Measurements from ENCODE around the gene HEPHL1. TPM values are rescaled to one million over a fixed set of nuclear protein-coding genes. Genes with fewer than 3 reads are reported as not detected.

Gene HEPHL1
- total RNA-seq, 1 donor from 2014 or later: not detected

- H3K27ac Mint-ChIP-seq: no peak overlapping the region
- no peaks in the 10 kb centered on the region for H3K36me3 Mint-ChIP-seq (ENCODE audit: low read depth)
- DNase-seq: peak; percentile 24
- no peak overlapping the region for H3K4me3 Mint-ChIP-seq
- no peaks in the 10 kb centered on the region for H3K4me1 Mint-ChIP-seq
- H3K27me3 Mint-ChIP-seq: no peaks in the 10 kb centered on the region
- peaks cover 5% of the 10 kb centered on the region for H3K9me3 Mint-ChIP-seq
- intact Hi-C loops (cut with micrococcal nuclease): no loop called here
These were observed 10.5 kb downstream of the HEPHL1 start for GRCh38 chr11:94031625-94032024.

- DNase-seq: no peak
- Mint-ChIP-seq H3K4me1 (no peaks in the 10 kb centered on the region), H3K9me3 (peaks cover 5% of the 10 kb centered on the region), H3K27me3 (no peaks in the 10 kb centered on the region), H3K4me3 (no peak overlapping the region), H3K36me3 (ENCODE audit: low read depth) (no peaks in the 10 kb centered on the region), H3K27ac (no peak overlapping the region)
- intact Hi-C loops (cut with micrococcal nuclease): no loop called here
These were observed 10.9 kb downstream of the HEPHL1 start for GRCh38 chr11:94032066-94032465.

GRCh38 chr11:94032725-94033124, 11.6 kb downstream of the HEPHL1 start:
- DNase-seq: peak; percentile 35
- Mint-ChIP-seq H3K4me1 (no peaks in the 10 kb centered on the region), H3K9me3 (peaks cover 5% of the 10 kb centered on the region), H3K27me3 (no peaks in the 10 kb centered on the region), H3K36me3 (ENCODE audit: low read depth) (no peaks in the 10 kb centered on the region), H3K27ac (no peak overlapping the region), H3K4me3 (no peak overlapping the region)
- intact Hi-C loops (cut with micrococcal nuclease): no loop called here

- DNase-seq: peak; percentile 8
- no peaks in the 10 kb centered on the region for H3K27me3 Mint-ChIP-seq
- H3K9me3 Mint-ChIP-seq: peaks cover 5% of the 10 kb centered on the region
- intact Hi-C loops (cut with micrococcal nuclease): no loop called here
- no peaks in the 10 kb centered on the region for H3K36me3 Mint-ChIP-seq (ENCODE audit: low read depth)
- H3K4me1 Mint-ChIP-seq: no peaks in the 10 kb centered on the region
- no peak overlapping the region for H3K27ac Mint-ChIP-seq
- no peak overlapping the region for H3K4me3 Mint-ChIP-seq
These were observed 13.1 kb downstream of the HEPHL1 start for GRCh38 chr11:94034207-94034606.

GRCh38 chr11:94036096-94036495, 14.9 kb downstream of the HEPHL1 start:
- Mint-ChIP-seq H3K9me3 (peaks cover 5% of the 10 kb centered on the region), H3K27ac (no peak overlapping the region), H3K4me3 (no peak overlapping the region), H3K27me3 (no peaks in the 10 kb centered on the region), H3K4me1 (no peaks in the 10 kb centered on the region), H3K36me3 (ENCODE audit: low read depth) (no peaks in the 10 kb centered on the region)
- peak; percentile 19 for DNase-seq
- intact Hi-C loops (cut with micrococcal nuclease): no loop called here

GRCh38 chr11:94043241-94043640, 22.1 kb downstream of the HEPHL1 start:
- Mint-ChIP-seq H3K9me3 (no peaks in the 10 kb centered on the region), H3K27me3 (no peaks in the 10 kb centered on the region), H3K4me1 (no peaks in the 10 kb centered on the region), H3K27ac (no peak overlapping the region), H3K36me3 (ENCODE audit: low read depth) (no peaks in the 10 kb centered on the region), H3K4me3 (no peak overlapping the region)
- peak; percentile 34 for DNase-seq
- intact Hi-C loops (cut with micrococcal nuclease): no loop called here

GRCh38 chr11:94046796-94047195, 25.6 kb downstream of the HEPHL1 start:
- intact Hi-C loops (cut with micrococcal nuclease): no loop called here
- Mint-ChIP-seq H3K27me3 (peaks cover 2% of the 10 kb centered on the region), H3K4me1 (no peaks in the 10 kb centered on the region), H3K36me3 (ENCODE audit: low read depth) (no peaks in the 10 kb centered on the region), H3K27ac (no peak overlapping the region), H3K9me3 (no peaks in the 10 kb centered on the region), H3K4me3 (no peak overlapping the region)
- DNase-seq: peak; percentile 5

- no peak overlapping the region for H3K4me3 Mint-ChIP-seq
- H3K9me3 Mint-ChIP-seq: no peaks in the 10 kb centered on the region
- H3K4me1 Mint-ChIP-seq: no peaks in the 10 kb centered on the region
- DNase-seq: peak; percentile 9
- peaks cover 2% of the 10 kb centered on the region for H3K27me3 Mint-ChIP-seq
- no peaks in the 10 kb centered on the region for H3K36me3 Mint-ChIP-seq (ENCODE audit: low read depth)
- intact Hi-C loops (cut with micrococcal nuclease): no loop called here
- no peak overlapping the region for H3K27ac Mint-ChIP-seq
These were observed 27.0 kb downstream of the HEPHL1 start for GRCh38 chr11:94048032-94048709.

- no peak overlapping the region for H3K27ac Mint-ChIP-seq
- no peak overlapping the region for H3K4me3 Mint-ChIP-seq
- peak; percentile 15 for DNase-seq
- H3K27me3 Mint-ChIP-seq: peaks cover 2% of the 10 kb centered on the region
- H3K4me1 Mint-ChIP-seq: no peaks in the 10 kb centered on the region
- no peaks in the 10 kb centered on the region for H3K36me3 Mint-ChIP-seq (ENCODE audit: low read depth)
- intact Hi-C loops (cut with micrococcal nuclease): no loop called here
- no peaks in the 10 kb centered on the region for H3K9me3 Mint-ChIP-seq
These were observed 28.2 kb downstream of the HEPHL1 start for GRCh38 chr11:94049351-94049750.

- H3K27me3 Mint-ChIP-seq: peaks cover 3% of the 10 kb centered on the region
- no peaks in the 10 kb centered on the region for H3K4me1 Mint-ChIP-seq
- H3K9me3 Mint-ChIP-seq: no peaks in the 10 kb centered on the region
- no peak for DNase-seq
- H3K4me3 Mint-ChIP-seq: no peak overlapping the region
- intact Hi-C loops (cut with micrococcal nuclease): no loop called here
- no peak overlapping the region for H3K27ac Mint-ChIP-seq
- H3K36me3 Mint-ChIP-seq (ENCODE audit: low read depth): no peaks in the 10 kb centered on the region
These were observed 37.5 kb downstream of the HEPHL1 start for GRCh38 chr11:94058630-94059029.

- intact Hi-C loops (cut with micrococcal nuclease): no loop called here
- Mint-ChIP-seq H3K9me3 (no peaks in the 10 kb centered on the region), H3K27me3 (peaks cover 3% of the 10 kb centered on the region), H3K4me1 (no peaks in the 10 kb centered on the region), H3K36me3 (ENCODE audit: low read depth) (no peaks in the 10 kb centered on the region), H3K27ac (no peak overlapping the region), H3K4me3 (no peak overlapping the region)
- DNase-seq: no peak
These were observed 37.9 kb downstream of the HEPHL1 start for GRCh38 chr11:94059065-94059464.

- Mint-ChIP-seq H3K36me3 (ENCODE audit: low read depth) (no peaks in the 10 kb centered on the region), H3K27ac (no peak overlapping the region), H3K9me3 (no peaks in the 10 kb centered on the region), H3K4me3 (no peak overlapping the region), H3K4me1 (no peaks in the 10 kb centered on the region), H3K27me3 (peaks cover 3% of the 10 kb centered on the region)
- intact Hi-C loops (cut with micrococcal nuclease): no loop called here
- DNase-seq: peak; percentile 33
These were observed 39.2 kb downstream of the HEPHL1 start for GRCh38 chr11:94060401-94060800.

GRCh38 chr11:94062360-94062759, 41.2 kb downstream of the HEPHL1 start:
- peak; percentile 5 for DNase-seq
- H3K27ac Mint-ChIP-seq: no peak overlapping the region
- intact Hi-C loops (cut with micrococcal nuclease): no loop called here
- no peaks in the 10 kb centered on the region for H3K4me1 Mint-ChIP-seq
- no peaks in the 10 kb centered on the region for H3K9me3 Mint-ChIP-seq
- peaks cover 3% of the 10 kb centered on the region for H3K27me3 Mint-ChIP-seq
- no peaks in the 10 kb centered on the region for H3K36me3 Mint-ChIP-seq (ENCODE audit: low read depth)
- no peak overlapping the region for H3K4me3 Mint-ChIP-seq

GRCh38 chr11:94066901-94067429, 45.8 kb downstream of the HEPHL1 start:
- no peaks in the 10 kb centered on the region for H3K4me1 Mint-ChIP-seq
- H3K36me3 Mint-ChIP-seq (ENCODE audit: low read depth): no peaks in the 10 kb centered on the region
- H3K27ac Mint-ChIP-seq: no peak overlapping the region
- no peak overlapping the region for H3K4me3 Mint-ChIP-seq
- no peak for DNase-seq
- intact Hi-C loops (cut with micrococcal nuclease): no loop called here
- no peaks in the 10 kb centered on the region for H3K9me3 Mint-ChIP-seq
- H3K27me3 Mint-ChIP-seq: no peaks in the 10 kb centered on the region

- H3K4me1 Mint-ChIP-seq: no peaks in the 10 kb centered on the region
- no peaks in the 10 kb centered on the region for H3K36me3 Mint-ChIP-seq (ENCODE audit: low read depth)
- no peak for DNase-seq
- no peaks in the 10 kb centered on the region for H3K9me3 Mint-ChIP-seq
- no peaks in the 10 kb centered on the region for H3K27me3 Mint-ChIP-seq
- intact Hi-C loops (cut with micrococcal nuclease): no loop called here
- H3K27ac Mint-ChIP-seq: no peak overlapping the region
- no peak overlapping the region for H3K4me3 Mint-ChIP-seq
These were observed 47.6 kb downstream of the HEPHL1 start for GRCh38 chr11:94068764-94069163.
